ENCODE data around the gene CUL9.

DNA sequence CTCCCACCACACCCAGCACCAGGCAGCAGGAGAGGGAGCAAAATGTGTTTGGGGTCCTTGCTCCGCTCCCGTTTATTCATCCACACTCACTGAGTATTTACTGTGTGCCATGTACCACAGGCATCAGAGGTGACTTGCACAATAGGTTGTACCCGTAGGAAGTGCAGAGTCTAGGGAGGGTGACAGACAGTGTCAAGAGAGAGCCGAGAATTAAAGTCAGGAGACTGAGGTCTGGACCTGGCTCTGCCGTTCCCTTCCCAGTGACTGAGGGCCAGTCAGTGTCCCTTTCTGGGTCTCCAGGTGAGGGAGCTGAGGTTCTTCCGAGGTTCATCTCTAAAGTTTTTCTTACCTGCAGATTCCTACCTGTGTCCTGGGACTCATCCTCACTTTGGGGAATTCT is 83.6 kb downstream of the CUL9 start:
- TF ChIP-seq ARNTL (CRISPR knock-in tag; IDR thresholded peaks at IDR 0.05; ENCODE audit: borderline replicate concordance, low read depth) (no peak), ZNF70 (CRISPR knock-in tag; IDR thresholded peaks at IDR 0.05) (no peak), ZFP3 (CRISPR knock-in tag; IDR thresholded peaks at IDR 0.05) (no peak), ZNF8 (CRISPR knock-in tag; IDR thresholded peaks at IDR 0.05) (no peak), PATZ1 (CRISPR knock-in tag; IDR thresholded peaks at IDR 0.05; ENCODE audit: borderline replicate concordance) (no peak), TOX (CRISPR knock-in tag; IDR thresholded peaks at IDR 0.05; ENCODE audit: borderline replicate concordance) (no peak), RARB (CRISPR knock-in tag; IDR thresholded peaks at IDR 0.05) (no peak), ESRRG (CRISPR knock-in tag; IDR thresholded peaks at IDR 0.05) (no peak)
- TF ChIP-seq, protein P1, sequence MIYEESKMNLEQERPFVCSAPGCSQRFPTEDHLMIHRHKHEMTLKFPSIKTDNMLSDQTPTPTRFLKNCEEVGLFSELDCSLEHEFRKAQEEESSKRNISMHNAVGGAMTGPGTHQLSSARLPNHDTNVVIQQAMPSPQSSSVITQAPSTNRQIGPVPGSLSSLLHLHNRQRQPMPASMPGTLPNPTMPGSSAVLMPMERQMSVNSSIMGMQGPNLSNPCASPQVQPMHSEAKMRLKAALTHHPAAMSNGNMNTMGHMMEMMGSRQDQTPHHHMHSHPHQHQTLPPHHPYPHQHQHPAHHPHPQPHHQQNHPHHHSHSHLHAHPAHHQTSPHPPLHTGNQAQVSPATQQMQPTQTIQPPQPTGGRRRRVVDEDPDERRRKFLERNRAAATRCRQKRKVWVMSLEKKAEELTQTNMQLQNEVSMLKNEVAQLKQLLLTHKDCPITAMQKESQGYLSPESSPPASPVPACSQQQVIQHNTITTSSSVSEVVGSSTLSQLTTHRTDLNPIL (CRISPR knock-in tag; IDR thresholded peaks at IDR 0.05; ENCODE audit: low read depth), result no peak
